Naive thymus-derived CD4-positive, alpha-beta T cell (primary cell): ENCODE measurements around the gene RUVBL2. TPM values are rescaled to one million over a fixed set of nuclear protein-coding genes. Genes with fewer than 3 reads are reported as not detected.
A peak's percentile ranks its signal among the peaks of the same experiment; 100 is the strongest.
"Not testable (repeated sequence)": the region's sequence is repeated elsewhere in the genome, so short reads cannot be mapped to it uniquely, and the experiment has no call there.

Source experiments
- ATAC-seq: fragments of 150-1000 bp; cut with Tn5 transposase; 2 replicates; pipeline ENCODE4 v1.10.0; 2021; ENCODE audit warnings: mild to moderate bottlenecking, moderate library complexity
- CTCF ChIA-PET: fragments of 350-600 bp; sonication (Branson Sonifier 250); formaldehyde crosslinking; loops from one replicate; lab custom pipeline; 2021; ENCODE audit warnings: antibody characterized with exemption; lab: Charles Lee
- POLR2A ChIA-PET: fragments of 350-600 bp; sonication (Branson Sonifier 250); formaldehyde crosslinking; loops from one replicate; lab custom pipeline; 2021; ENCODE audit warnings: antibody characterized with exemption, inconsistent platforms; lab: Charles Lee
- DNase-seq, 9 donors: peaks; one replicate each; pipeline versions ENCODE4 v3.0.0 to v3.0.0-alpha.2; 2020 to 2022; ENCODE audit warnings: mixed read lengths in 1 of 9
- H3K27ac ChIP-seq: one replicate; pipeline ENCODE4 v1.7.0; 2013; ENCODE audit warnings: mild to moderate bottlenecking, low read depth, low read length, moderate library complexity
- H3K27me3 ChIP-seq, 2 donors: one replicate each; pipeline ENCODE4 v1.7.0; 2013; ENCODE audit warnings: low read length in 2 of 2, mild to moderate bottlenecking in 2 of 2, moderate library complexity in 2 of 2; ENCODE audit not compliant: control insufficient read depth in 2 of 2, insufficient read depth in 2 of 2
- H3K36me3 ChIP-seq, 3 experiments: 1 replicate in 2 of 3; 2 replicates in 1 of 3; pipeline ENCODE4 v1.7.0; 2013; ENCODE audit warnings: low read length in 3 of 3, mild to moderate bottlenecking in 3 of 3, moderate library complexity in 1 of 3; ENCODE audit not compliant: insufficient read depth in 3 of 3, control insufficient read depth in 2 of 3
- H3K4me1 ChIP-seq, 2 donors: one replicate each; pipeline ENCODE4 v1.7.0; 2013; ENCODE audit warnings: low read length in 2 of 2, mild to moderate bottlenecking in 2 of 2, moderate library complexity in 1 of 2; ENCODE audit not compliant: control insufficient read depth in 2 of 2, insufficient read depth in 2 of 2
- H3K4me3 ChIP-seq: 2 replicates; pipeline ENCODE4 v1.7.0; 2013; ENCODE audit warnings: mild to moderate bottlenecking, low read length
- H3K9me3 ChIP-seq, 3 experiments: 1 replicate in 2 of 3; 2 replicates in 1 of 3; pipeline ENCODE4 v1.7.0; 2013; ENCODE audit warnings: low read length in 3 of 3; ENCODE audit not compliant: control insufficient read depth in 2 of 3
- H3K27ac Mint-ChIP-seq, 9 donors: one replicate each; pipeline ENCODE4 v1.8.0; 2020 to 2022; ENCODE audit warnings: mixed read lengths in 9 of 9, mild to moderate bottlenecking in 8 of 9, moderate library complexity in 5 of 9, inconsistent platforms in 2 of 9
- H3K27me3 Mint-ChIP-seq, 5 donors: one replicate each; pipeline ENCODE4 v1.8.0; 2021 to 2022; ENCODE audit warnings: mixed read lengths in 5 of 5, mild to moderate bottlenecking in 1 of 5
- H3K36me3 Mint-ChIP-seq, 5 donors: one replicate each; pipeline ENCODE4 v1.8.0; 2020 to 2022; ENCODE audit warnings: mixed read lengths in 5 of 5, mild to moderate bottlenecking in 3 of 5, inconsistent platforms in 1 of 5
- H3K4me1 Mint-ChIP-seq, 7 donors: one replicate each; pipeline ENCODE4 v1.8.0; 2020 to 2022; ENCODE audit warnings: mixed read lengths in 7 of 7, mild to moderate bottlenecking in 3 of 7, inconsistent platforms in 1 of 7
- H3K4me3 Mint-ChIP-seq, 10 donors: one replicate each; pipeline ENCODE4 v1.8.0; 2020 to 2022; ENCODE audit warnings: mild to moderate bottlenecking in 10 of 10, mixed read lengths in 10 of 10, moderate library complexity in 6 of 10, inconsistent platforms in 2 of 10
- H3K9me3 Mint-ChIP-seq, 11 donors: one replicate each; pipeline ENCODE4 v1.8.0; 2020 to 2022; ENCODE audit warnings: mixed read lengths in 11 of 11, mild to moderate bottlenecking in 4 of 11, inconsistent platforms in 1 of 11, moderate library complexity in 1 of 11
- intact Hi-C, 2 donors: fragments of 100-400 bp; cut with micrococcal nuclease; formaldehyde crosslinking; loops; one replicate each; pipeline ENCODE4 v1.15.1; 2023
- polyA plus RNA-seq, 2 donors: library from polyadenylated mRNA; unstranded; fragments of 300-500 nt; fragmentation: Illumina TruSeq; gene quantifications; one replicate each; pipeline ENCODE4 v1.2.3, GENCODE V29; 2021
- total RNA-seq, 6 experiments: library from RNA in 5 of 6; stranded (reverse) in 5 of 6; gene quantifications; 1 replicate in 5 of 6; 2 replicates in 1 of 6; pipeline ENCODE4 v1.2.3 and lab custom pipeline; 2021 to 2026

Gene RUVBL2
- total and polyA plus RNA-seq, 7 experiments from 2014 or later: 23.4 to 94.0 (median 32.0) TPM

DNA sequence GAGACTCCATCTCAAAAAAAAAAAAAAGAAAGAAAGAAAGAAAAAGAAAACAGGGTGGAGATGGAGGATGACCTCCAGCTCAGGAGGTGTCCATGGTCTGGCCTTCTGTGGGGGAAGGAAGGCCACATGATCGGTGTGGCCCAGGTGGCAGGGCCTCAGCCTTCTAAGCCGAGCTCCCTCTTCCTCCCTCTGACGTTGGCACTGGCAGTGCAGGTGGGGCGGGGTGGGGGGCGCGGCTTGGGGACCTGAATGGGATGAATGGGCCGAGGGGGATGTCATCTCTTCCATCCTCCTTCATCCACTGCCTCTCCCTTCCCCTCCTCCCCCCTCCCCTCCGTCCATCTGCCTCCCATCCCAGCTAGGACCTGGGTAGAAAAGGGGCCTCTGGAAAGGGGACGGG is 46.0 kb downstream of the RUVBL2 start:
- H3K9me3 Mint-ChIP-seq, ATAC-seq, H3K27me3 Mint-ChIP-seq, H3K4me1 Mint-ChIP-seq, H3K36me3 Mint-ChIP-seq, H3K27me3 ChIP-seq, CTCF ChIA-PET, H3K4me1 ChIP-seq, POLR2A ChIA-PET, H3K4me3 ChIP-seq, H3K27ac Mint-ChIP-seq, intact Hi-C loops, H3K9me3 ChIP-seq, H3K36me3 ChIP-seq, H3K27ac ChIP-seq, H3K4me3 Mint-ChIP-seq, DNase-seq: not testable (repeated sequence)

DNA sequence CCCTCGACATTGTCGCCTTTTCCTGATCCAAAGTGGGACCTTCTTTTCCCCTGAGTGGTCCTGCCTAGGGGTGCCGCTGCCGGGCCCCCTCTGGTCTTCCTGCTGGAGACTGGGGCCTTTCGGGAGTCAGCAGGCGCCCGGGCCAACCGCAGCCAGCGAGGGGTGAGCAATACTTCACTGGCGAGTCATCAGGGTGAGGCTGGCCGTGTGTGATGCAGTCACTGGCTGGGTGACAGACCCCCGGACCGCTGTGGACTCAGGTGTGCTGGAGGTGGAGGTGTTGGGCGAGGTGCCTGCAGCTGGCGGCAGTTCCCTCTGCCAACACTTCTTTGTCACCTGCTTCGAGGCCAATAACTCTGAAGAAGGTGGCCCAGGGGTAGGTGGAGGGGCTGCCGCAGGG is 48.5 kb downstream of the RUVBL2 start:
- no peak for ATAC-seq
- Histone ChIP-seq H3K9me3 (no peaks in the 10 kb centered on the region), H3K4me1 (no peaks in the 10 kb centered on the region), H3K36me3 (no peaks in the 10 kb centered on the region), H3K27ac (no peak overlapping the region), H3K27me3 (no peaks in the 10 kb centered on the region), H3K4me3 (no peak overlapping the region)
- ChIA-PET POLR2A (no interaction called here), CTCF (no interaction called here)
- Mint-ChIP-seq H3K9me3 (no peaks in the 10 kb centered on the region), H3K27ac (no peak overlapping the region), H3K27me3 (no peaks in the 10 kb centered on the region), H3K4me1 (no peaks in the 10 kb centered on the region), H3K4me3 (no peak overlapping the region), H3K36me3 (no peaks in the 10 kb centered on the region)
- DNase-seq: no peak
- intact Hi-C loops: no loop called here

DNA sequence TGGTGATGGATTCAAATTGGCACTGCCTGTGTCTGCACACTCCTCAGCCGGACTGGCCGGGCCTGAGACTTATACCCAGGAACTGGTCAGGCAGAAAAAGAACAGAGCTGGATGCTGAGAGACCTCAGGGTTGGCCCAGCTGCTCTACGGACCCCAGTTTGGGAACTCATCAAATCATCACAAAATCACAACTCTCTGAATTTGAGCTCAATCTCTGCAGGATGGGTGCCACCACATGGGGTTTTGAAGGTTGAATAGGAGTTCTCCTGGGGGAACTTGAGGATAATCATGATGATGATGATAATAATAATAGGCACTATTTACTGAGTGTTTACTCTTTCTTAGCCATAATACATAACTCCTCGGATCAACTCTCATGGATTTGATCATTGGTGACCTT is 49.0 kb downstream of the RUVBL2 start:
- intact Hi-C loops: not testable (repeated sequence)

DNA sequence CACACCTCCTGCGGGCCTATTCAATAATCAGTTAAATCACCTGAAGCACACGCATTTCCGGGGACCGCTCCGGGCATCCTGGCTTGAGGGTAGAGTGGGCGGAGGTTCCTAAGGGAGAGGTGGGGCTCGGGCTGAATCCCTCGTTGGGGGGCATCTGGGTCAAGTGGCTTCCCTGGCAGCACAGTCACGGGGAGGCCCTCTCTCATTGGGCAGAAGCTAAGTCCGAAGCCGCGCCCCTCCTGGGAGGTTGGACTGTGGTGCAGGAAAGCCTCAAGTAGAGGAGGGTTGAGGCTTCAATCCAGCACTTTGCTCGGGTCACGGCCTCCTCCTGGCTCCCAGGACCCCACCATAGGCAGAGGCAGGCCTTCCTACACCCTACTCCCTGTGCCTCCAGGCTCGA is 49.9 kb downstream of the RUVBL2 start, which contains the start of gene CGB5:
Gene CGB5, plus strand, starts transcription at position 301 of the 400 bp plus-strand sequence. CDS start 362 bp downstream, outside the sequence.
- DNase-seq, ATAC-seq, H3K36me3 Mint-ChIP-seq, H3K9me3 ChIP-seq, H3K36me3 ChIP-seq, H3K27me3 Mint-ChIP-seq, CTCF ChIA-PET, H3K9me3 Mint-ChIP-seq, H3K4me1 ChIP-seq, intact Hi-C loops, H3K4me1 Mint-ChIP-seq, H3K4me3 Mint-ChIP-seq, H3K4me3 ChIP-seq, H3K27ac ChIP-seq, POLR2A ChIA-PET, H3K27me3 ChIP-seq, H3K27ac Mint-ChIP-seq: not testable (repeated sequence)

More for the DNA sequence above, 49.0 kb downstream of the RUVBL2 start:
- H3K4me3 ChIP-seq, H3K27me3 ChIP-seq, H3K4me3 Mint-ChIP-seq, H3K27me3 Mint-ChIP-seq, H3K4me1 Mint-ChIP-seq, H3K9me3 Mint-ChIP-seq, H3K36me3 Mint-ChIP-seq, POLR2A ChIA-PET, H3K36me3 ChIP-seq, ATAC-seq, DNase-seq, CTCF ChIA-PET, H3K27ac Mint-ChIP-seq, H3K4me1 ChIP-seq, H3K9me3 ChIP-seq, H3K27ac ChIP-seq: not testable (repeated sequence)

DNA sequence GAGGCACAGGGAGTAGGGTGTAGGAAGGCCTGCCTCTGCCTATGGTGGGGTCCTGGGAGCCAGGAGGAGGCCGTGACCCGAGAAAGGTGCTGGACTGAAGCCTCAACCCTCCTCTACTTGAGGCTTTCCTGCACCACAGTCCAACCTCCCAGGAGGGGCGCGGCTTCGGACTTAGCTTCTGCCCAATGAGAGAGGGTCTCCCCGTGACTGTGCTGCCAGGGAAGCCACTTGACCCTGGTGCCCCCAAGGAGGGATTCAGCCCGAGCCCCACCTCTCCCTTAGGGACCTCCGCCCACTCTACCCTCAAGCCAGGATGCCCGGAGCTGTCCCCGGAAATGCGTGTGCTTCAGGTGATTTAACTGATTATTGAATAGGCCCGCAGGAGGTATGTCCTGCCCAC is 55.3 kb downstream of the RUVBL2 start, which contains the start of gene CGB8:
Gene CGB8, minus strand, starts transcription at position 101 of the 400 bp plus-strand sequence. CDS start 372 bp downstream, outside the sequence.
- DNase-seq, H3K36me3 Mint-ChIP-seq, H3K9me3 ChIP-seq, H3K27ac ChIP-seq, POLR2A ChIA-PET, H3K9me3 Mint-ChIP-seq, H3K27me3 ChIP-seq, CTCF ChIA-PET, intact Hi-C loops, ATAC-seq, H3K4me3 Mint-ChIP-seq, H3K4me1 ChIP-seq, H3K36me3 ChIP-seq, H3K27me3 Mint-ChIP-seq, H3K4me1 Mint-ChIP-seq, H3K4me3 ChIP-seq: not testable (repeated sequence)
- peak within 1 kb of the TSS in 1 of 9 donors; percentile 4 for H3K27ac Mint-ChIP-seq

DNA sequence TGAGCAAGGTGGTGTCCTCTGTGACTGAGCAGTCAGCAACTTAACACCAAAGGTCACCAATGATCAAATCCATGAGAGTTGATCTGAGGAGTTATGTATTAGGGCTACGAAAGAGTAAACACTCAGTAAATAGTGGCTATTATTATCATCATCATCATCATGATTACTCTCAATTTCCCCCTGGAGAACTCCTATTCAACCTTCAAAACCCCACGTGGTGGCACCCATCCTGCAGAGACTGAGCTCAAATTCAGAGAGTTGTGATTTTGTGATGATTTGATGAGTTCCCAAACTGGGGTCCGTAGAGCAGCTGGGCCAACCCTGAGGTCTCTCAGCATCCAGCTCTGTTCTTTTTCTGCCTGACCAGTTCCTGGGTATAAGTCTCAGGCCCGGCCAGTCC is 56.1 kb downstream of the RUVBL2 start:
- peak overlapping the region in 1 of 9 donors; percentile 4 for H3K27ac Mint-ChIP-seq
- DNase-seq, ATAC-seq, H3K9me3 Mint-ChIP-seq, H3K4me3 ChIP-seq, H3K36me3 Mint-ChIP-seq, H3K27me3 Mint-ChIP-seq, H3K27me3 ChIP-seq, H3K27ac ChIP-seq, H3K36me3 ChIP-seq, H3K4me1 ChIP-seq, H3K4me1 Mint-ChIP-seq, H3K9me3 ChIP-seq, POLR2A ChIA-PET, H3K4me3 Mint-ChIP-seq, CTCF ChIA-PET: not testable (repeated sequence)
- intact Hi-C loops: loop anchor here in 1 of 2 donors (10.0 kb wide), 1 partner anchor 55 kb away; the partner anchor contains the start of genes GYS1 and RUVBL2

DNA sequence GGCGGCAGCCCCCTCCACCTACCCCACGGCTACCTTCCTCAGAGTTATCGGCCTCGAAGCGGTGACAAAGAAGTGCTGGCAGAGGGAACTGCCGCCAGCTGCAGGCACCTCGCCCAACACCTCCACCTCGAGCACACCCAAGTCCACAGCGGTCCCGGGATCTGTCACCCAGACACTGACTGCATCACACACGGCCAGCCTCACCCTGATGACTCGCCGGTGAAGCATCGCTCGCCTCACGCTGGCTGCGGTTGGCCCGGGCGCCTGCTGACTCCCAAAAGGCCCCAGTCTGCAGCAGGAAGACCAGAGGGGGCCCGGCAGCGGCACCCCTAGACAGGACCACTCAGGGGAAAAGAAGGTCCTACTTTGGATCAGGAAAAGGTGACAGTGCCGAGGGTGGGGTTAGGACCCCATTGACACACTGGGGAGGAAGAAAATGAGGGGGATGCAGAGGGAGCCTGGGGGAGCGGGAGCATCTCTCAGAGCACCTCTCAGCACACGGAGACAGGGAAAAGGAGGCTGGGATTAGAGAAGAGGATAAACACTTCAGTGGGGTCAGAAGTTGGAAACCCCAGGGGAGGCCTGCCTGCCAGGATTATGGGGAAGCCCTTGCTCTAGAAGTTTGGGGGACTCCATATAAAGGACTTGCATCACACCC is 56.8 kb downstream of the RUVBL2 start:
- ATAC-seq, POLR2A ChIA-PET, H3K4me3 ChIP-seq, H3K9me3 ChIP-seq, CTCF ChIA-PET, H3K4me3 Mint-ChIP-seq, DNase-seq, H3K9me3 Mint-ChIP-seq, H3K4me1 ChIP-seq, H3K27me3 ChIP-seq, H3K27ac ChIP-seq, H3K27me3 Mint-ChIP-seq, H3K36me3 Mint-ChIP-seq, H3K36me3 ChIP-seq, H3K4me1 Mint-ChIP-seq: not testable (repeated sequence)
- intact Hi-C loops: loop anchor here in 1 of 2 donors (10.0 kb wide), 1 partner anchor 56 kb away; the partner anchor contains the start of genes GYS1 and RUVBL2
- H3K27ac Mint-ChIP-seq: peak overlapping the region in 1 of 9 donors; percentile 43
